CD4-positive, alpha-beta T cell (primary cell): ENCODE data around the gene DDX24. TPM values are rescaled to one million over a fixed set of nuclear protein-coding genes. Genes with fewer than 3 reads are reported as not detected.

Experiments
- ATAC-seq: fragments of 200-7000 bp; cut with Tn5 transposase; one replicate; pipeline ENCODE4 v1.10.0; 2022; ENCODE audit warnings: mild to moderate bottlenecking; ENCODE audit not compliant: poor library complexity
- CTCF ChIA-PET: fragments of 350-600 bp; sonication (Branson Sonifier 250); formaldehyde crosslinking; loops from one replicate; lab custom pipeline; 2021; ENCODE audit warnings: antibody characterized with exemption, inconsistent platforms; lab: Charles Lee
- POLR2A ChIA-PET: fragments of 350-600 bp; sonication (Branson Sonifier 250); formaldehyde crosslinking; loops from one replicate; lab custom pipeline; 2021; ENCODE audit warnings: antibody characterized with exemption, inconsistent platforms; lab: Charles Lee
- DNase-seq, 14 experiments: peaks; one replicate each; pipeline ENCODE4 v3.0.0-alpha.2; 2013 to 2020; ENCODE audit warnings: mixed read lengths in 2 of 14
- H3K27ac ChIP-seq, 2 donors: one replicate each; pipeline versions ENCODE4 v1.5.1 to v1.7.0; 2013; ENCODE audit warnings: low read length in 2 of 2, low read depth in 1 of 2, mild to moderate bottlenecking in 1 of 2
- H3K27me3 ChIP-seq, 2 experiments: 1 replicate in 1 of 2; 2 replicates in 1 of 2; pipeline versions ENCODE4 v1.6.1 to v1.7.0; 2013; ENCODE audit warnings: low read length in 2 of 2, control low read depth in 1 of 2, mild to moderate bottlenecking in 1 of 2, moderate library complexity in 1 of 2; ENCODE audit not compliant: insufficient read depth in 2 of 2, control insufficient read depth in 1 of 2
- H3K36me3 ChIP-seq: one replicate; pipeline ENCODE4 v1.6.1; 2013; ENCODE audit warnings: low read length, control low read depth; ENCODE audit not compliant: insufficient read depth
- H3K4me1 ChIP-seq: one replicate; pipeline ENCODE4 v1.6.1; 2013; ENCODE audit warnings: low read length, control low read depth; ENCODE audit not compliant: insufficient read depth
- H3K4me3 ChIP-seq: one replicate; pipeline ENCODE4 v1.5.1; 2013; ENCODE audit warnings: mild to moderate bottlenecking, low read length, moderate library complexity
- H3K9me3 ChIP-seq, 2 experiments: 1 replicate in 1 of 2; 2 replicates in 1 of 2; pipeline versions ENCODE4 v1.6.1 to v1.7.0; 2013; ENCODE audit warnings: low read length in 2 of 2, mild to moderate bottlenecking in 2 of 2, control low read depth in 1 of 2, moderate library complexity in 1 of 2; ENCODE audit not compliant: control insufficient read depth in 1 of 2, insufficient read depth in 1 of 2
- H3K27ac Mint-ChIP-seq: one replicate; pipeline ENCODE4 v1.8.0; 2020; ENCODE audit warnings: mixed read lengths
- H3K27me3 Mint-ChIP-seq: one replicate; pipeline ENCODE4 v1.8.0; 2021; ENCODE audit warnings: mixed read lengths
- H3K36me3 Mint-ChIP-seq: one replicate; pipeline ENCODE4 v1.8.0; 2021; ENCODE audit warnings: low read depth, mixed read lengths
- H3K4me1 Mint-ChIP-seq: one replicate; pipeline ENCODE4 v1.8.0; 2021; ENCODE audit warnings: low read depth, mixed read lengths
- H3K4me3 Mint-ChIP-seq: one replicate; pipeline ENCODE4 v1.8.0; 2020; ENCODE audit warnings: mild to moderate bottlenecking, mixed read lengths
- H3K9me3 Mint-ChIP-seq: one replicate; pipeline ENCODE4 v1.8.0; 2020; ENCODE audit warnings: mixed read lengths
- intact Hi-C, 2 experiments: fragments of 100-400 bp; cut with DNase I in 1 of 2; cut with micrococcal nuclease in 1 of 2; formaldehyde crosslinking; loops; one replicate each; pipeline versions ENCODE4 v1.15.1 to v1.9.0; 2023 to 2025; cut with DNase I, micrococcal nuclease
- total RNA-seq, 174 experiments: library from RNA in 2 of 174; stranded (reverse) in 2 of 174; gene quantifications; one replicate each; pipeline ENCODE4 v1.2.3 and lab custom pipeline; 2021 to 2026
- TF ChIP-seq, protein P1 (sequence below): fragments of 200-600 bp; IDR thresholded peaks from one replicate; pipeline ENCODE4 v1.8.0; 2022; ENCODE audit warnings: antibody characterized with exemption, mild to moderate bottlenecking

The DDX24 gene
- total RNA-seq, 2 experiments from 2014 or later: 678 to 711 TPM

DNA sequence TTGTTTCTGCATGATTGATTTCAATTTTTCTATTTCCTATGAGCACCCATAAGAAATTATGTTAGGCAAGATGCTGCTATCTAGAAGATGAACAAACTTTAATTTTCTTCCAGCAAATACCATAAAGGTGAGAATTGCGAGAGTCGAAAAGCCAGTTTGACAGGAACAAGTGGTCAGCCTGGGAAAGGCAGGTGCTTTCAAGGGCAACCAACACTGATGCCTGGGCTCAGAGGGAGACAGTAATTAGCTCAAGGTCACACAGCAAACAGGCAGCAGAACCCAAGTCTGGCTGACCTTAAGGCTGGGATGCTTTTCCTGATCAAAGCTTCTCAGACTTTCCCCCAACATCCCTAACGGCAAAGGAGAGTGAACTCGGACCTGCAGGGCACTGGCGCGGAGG is 61.7 kb downstream of the DDX24 start:
- no peak for DNase-seq
- no peaks in the 10 kb centered on the region for H3K36me3 Mint-ChIP-seq
- TF ChIP-seq, protein P1, sequence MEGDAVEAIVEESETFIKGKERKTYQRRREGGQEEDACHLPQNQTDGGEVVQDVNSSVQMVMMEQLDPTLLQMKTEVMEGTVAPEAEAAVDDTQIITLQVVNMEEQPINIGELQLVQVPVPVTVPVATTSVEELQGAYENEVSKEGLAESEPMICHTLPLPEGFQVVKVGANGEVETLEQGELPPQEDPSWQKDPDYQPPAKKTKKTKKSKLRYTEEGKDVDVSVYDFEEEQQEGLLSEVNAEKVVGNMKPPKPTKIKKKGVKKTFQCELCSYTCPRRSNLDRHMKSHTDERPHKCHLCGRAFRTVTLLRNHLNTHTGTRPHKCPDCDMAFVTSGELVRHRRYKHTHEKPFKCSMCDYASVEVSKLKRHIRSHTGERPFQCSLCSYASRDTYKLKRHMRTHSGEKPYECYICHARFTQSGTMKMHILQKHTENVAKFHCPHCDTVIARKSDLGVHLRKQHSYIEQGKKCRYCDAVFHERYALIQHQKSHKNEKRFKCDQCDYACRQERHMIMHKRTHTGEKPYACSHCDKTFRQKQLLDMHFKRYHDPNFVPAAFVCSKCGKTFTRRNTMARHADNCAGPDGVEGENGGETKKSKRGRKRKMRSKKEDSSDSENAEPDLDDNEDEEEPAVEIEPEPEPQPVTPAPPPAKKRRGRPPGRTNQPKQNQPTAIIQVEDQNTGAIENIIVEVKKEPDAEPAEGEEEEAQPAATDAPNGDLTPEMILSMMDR: no peak
- Histone ChIP-seq H3K4me3 (no peak overlapping the region), H3K36me3 (no peaks in the 10 kb centered on the region), H3K27me3 (no peaks in the 10 kb centered on the region), H3K9me3 (no peaks in the 10 kb centered on the region), H3K27ac (no peak overlapping the region), H3K4me1 (peaks cover 20% of the 10 kb centered on the region)
- no peaks in the 10 kb centered on the region for H3K9me3 Mint-ChIP-seq
- ChIA-PET POLR2A (no interaction called here), CTCF (no interaction called here)
- no peak overlapping the region for H3K27ac Mint-ChIP-seq
- no peaks in the 10 kb centered on the region for H3K27me3 Mint-ChIP-seq
- peaks cover 16% of the 10 kb centered on the region for H3K4me1 Mint-ChIP-seq
- intact Hi-C loops: no loop called here
- no peak overlapping the region for H3K4me3 Mint-ChIP-seq
- ATAC-seq: no peak

DNA sequence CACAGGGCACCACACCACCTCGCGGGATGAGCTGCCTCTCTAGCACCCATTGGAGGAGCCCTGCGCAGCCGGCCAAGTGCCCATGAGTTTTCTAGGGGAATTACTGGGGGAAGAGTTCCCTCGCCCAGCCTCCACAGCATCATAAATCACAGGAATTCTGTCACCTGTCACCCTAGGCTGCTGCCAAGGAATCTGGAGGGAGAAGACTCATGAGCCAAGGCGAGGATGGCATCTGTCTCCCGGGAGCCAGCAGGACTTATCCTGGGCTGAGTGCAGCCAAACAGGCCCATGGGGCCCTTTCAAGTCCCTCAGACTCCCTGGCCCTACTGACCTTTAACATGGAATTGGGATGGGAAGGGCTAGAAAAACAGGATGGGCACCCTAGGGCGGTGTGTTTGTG is 62.7 kb downstream of the DDX24 start:
- ChIA-PET CTCF (no interaction called here), POLR2A (no interaction called here)
- Histone ChIP-seq H3K4me3 (no peak overlapping the region), H3K27me3 (no peaks in the 10 kb centered on the region), H3K36me3 (no peaks in the 10 kb centered on the region), H3K9me3 (no peaks in the 10 kb centered on the region), H3K27ac (no peak overlapping the region), H3K4me1 (peaks cover 18% of the 10 kb centered on the region)
- Mint-ChIP-seq H3K27ac (no peak overlapping the region), H3K9me3 (no peaks in the 10 kb centered on the region), H3K4me1 (peaks cover 16% of the 10 kb centered on the region), H3K27me3 (no peaks in the 10 kb centered on the region), H3K4me3 (no peak overlapping the region), H3K36me3 (no peaks in the 10 kb centered on the region)
- TF ChIP-seq, protein P1: no peak
- no peak for DNase-seq
- ATAC-seq: no peak
- intact Hi-C loops: no loop called here

DNA sequence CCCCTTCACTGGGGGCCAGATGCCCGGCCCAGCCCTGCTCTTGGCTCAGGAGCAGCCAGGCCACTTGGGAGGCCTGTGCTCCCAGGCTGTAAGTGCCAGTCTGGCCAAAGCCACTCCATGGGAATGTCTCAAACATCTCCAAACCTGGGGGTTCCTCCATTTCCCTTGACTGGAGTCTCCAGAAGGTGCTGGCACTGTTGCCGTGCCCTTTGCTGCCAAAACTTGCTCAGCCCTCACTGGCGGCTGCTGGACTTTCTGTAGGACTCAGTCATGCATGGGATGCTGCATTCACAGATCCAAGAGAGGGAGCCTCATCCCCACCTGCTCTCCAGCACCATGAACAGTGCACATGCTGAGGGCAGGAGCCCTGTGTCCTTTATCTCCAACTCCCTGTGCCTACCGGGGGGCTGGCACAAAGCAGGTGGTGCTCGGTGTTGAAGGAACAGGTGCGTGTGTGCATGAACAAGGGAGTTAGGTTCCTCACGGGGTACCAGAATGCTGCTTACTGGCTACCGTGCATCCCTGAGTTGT is 64.5 kb downstream of the DDX24 start:
- H3K9me3 Mint-ChIP-seq: no peaks in the 10 kb centered on the region
- no peaks in the 10 kb centered on the region for H3K27me3 ChIP-seq
- ATAC-seq (no peak), DNase-seq (no peak)
- no peak overlapping the region for H3K4me3 Mint-ChIP-seq
- H3K27me3 Mint-ChIP-seq: no peaks in the 10 kb centered on the region
- H3K4me1 ChIP-seq: peaks cover 12% of the 10 kb centered on the region
- no peak overlapping the region for H3K4me3 ChIP-seq
- no peak overlapping the region for H3K27ac ChIP-seq
- peaks cover 14% of the 10 kb centered on the region for H3K4me1 Mint-ChIP-seq
- TF ChIP-seq, protein P1: no peak
- H3K36me3 Mint-ChIP-seq: no peaks in the 10 kb centered on the region
- H3K9me3 ChIP-seq: no peaks in the 10 kb centered on the region
- CTCF ChIA-PET: interaction anchor here (0.6 kb wide), 1 partner anchor 14 kb away, joined by 3 read pairs; no protein-coding TSS in a partner anchor
- H3K27ac Mint-ChIP-seq: no peak overlapping the region
- POLR2A ChIA-PET: no interaction called here
- no peaks in the 10 kb centered on the region for H3K36me3 ChIP-seq
- intact Hi-C loops: no loop called here
